Measurements from ENCODE around the gene ZBTB16.

Gene ZBTB16

GRCh38 chr11:114134870-114135269 is 75.4 kb downstream of the ZBTB16 start:
- DNase-seq, result no peak

GRCh38 chr11:114135737-114136151 is 76.2 kb downstream of the ZBTB16 start:
- peak; percentile 81 for DNase-seq

- no peak for DNase-seq
Measured at GRCh38 chr11:114136686-114137640, 77.5 kb downstream of the ZBTB16 start.

- no peak for DNase-seq
Measured at GRCh38 chr11:114137838-114138237, 78.3 kb downstream of the ZBTB16 start.

- no peak for DNase-seq
Measured at GRCh38 chr11:114138411-114138810, 78.9 kb downstream of the ZBTB16 start.

GRCh38 chr11:114140826-114141225 is 81.3 kb downstream of the ZBTB16 start:
- DNase-seq, result no peak

GRCh38 chr11:114141863-114142580 is 82.5 kb downstream of the ZBTB16 start:
- DNase-seq, result no peak

- DNase-seq, result no peak
Measured at GRCh38 chr11:114142707-114143106, 83.2 kb downstream of the ZBTB16 start.

- no peak for DNase-seq
Measured at GRCh38 chr11:114145166-114145775, 85.8 kb downstream of the ZBTB16 start.

- no peak for DNase-seq
Measured at GRCh38 chr11:114147375-114148012, 88.0 kb downstream of the ZBTB16 start.

GRCh38 chr11:114148013-114148382 is 88.5 kb downstream of the ZBTB16 start:
- DNase-seq, result no peak

GRCh38 chr11:114149689-114150407 is 90.3 kb downstream of the ZBTB16 start:
- DNase-seq, result no peak

GRCh38 chr11:114150671-114151070 is 91.2 kb downstream of the ZBTB16 start:
- DNase-seq, result no peak

- DNase-seq, result no peak
Measured at GRCh38 chr11:114151631-114152030, 92.1 kb downstream of the ZBTB16 start.

- no peak for DNase-seq
Measured at GRCh38 chr11:114152162-114152561, 92.7 kb downstream of the ZBTB16 start.

GRCh38 chr11:114152785-114153184 is 93.3 kb downstream of the ZBTB16 start:
- no peak for DNase-seq

GRCh38 chr11:114153224-114153623 is 93.7 kb downstream of the ZBTB16 start:
- DNase-seq, result no peak

GRCh38 chr11:114154271-114155047 is 94.9 kb downstream of the ZBTB16 start:
- peak; percentile 51 for DNase-seq

GRCh38 chr11:114155116-114155515 is 95.6 kb downstream of the ZBTB16 start:
- DNase-seq, result no peak

GRCh38 chr11:114156131-114156581 is 96.6 kb downstream of the ZBTB16 start:
- no peak for DNase-seq

GRCh38 chr11:114156782-114157181 is 97.3 kb downstream of the ZBTB16 start:
- DNase-seq, result no peak

Data from MV-4-11 (cell line).